Upper lobe of right lung (tissue), 1 donor: ENCODE measurements around the gene SLC51B. TPM values are rescaled to one million over a fixed set of nuclear protein-coding genes. Genes with fewer than 3 reads are reported as not detected.
A peak's percentile ranks its signal among the peaks of the same experiment; 100 is the strongest.

Experiments used
- ATAC-seq: fragments of 200-7000 bp; cut with Tn5 transposase; one replicate; pipeline ENCODE4 v1.9.1; 2020; ENCODE audit warnings: mild to moderate bottlenecking, moderate library complexity
- DNase-seq: peaks from one replicate; pipeline ENCODE4 v3.0.0-alpha.2; 2020
- H3K27ac ChIP-seq: fragments of 200-600 bp; one replicate; pipeline ENCODE4 v1.8.0; 2022
- H3K27me3 ChIP-seq: fragments of 200-600 bp; one replicate; pipeline ENCODE4 v1.8.0; 2022; ENCODE audit warnings: mild to moderate bottlenecking
- H3K36me3 ChIP-seq: fragments of 200-600 bp; one replicate; pipeline ENCODE4 v1.8.0; 2022
- H3K4me1 ChIP-seq: fragments of 200-600 bp; one replicate; pipeline ENCODE4 v1.8.0; 2022
- H3K4me3 ChIP-seq: fragments of 200-600 bp; one replicate; pipeline ENCODE4 v1.8.0; 2022; ENCODE audit warnings: mild to moderate bottlenecking
- H3K9me3 ChIP-seq: fragments of 200-600 bp; one replicate; pipeline ENCODE4 v1.8.0; 2022
- CTCF ChIP-seq: fragments of 200-600 bp; IDR thresholded peaks from one replicate; pipeline ENCODE4 v1.8.0; 2022; ENCODE audit warnings: antibody characterized with exemption
- intact Hi-C: fragments of 100-400 bp; cut with DNase I; formaldehyde crosslinking; loops from one replicate; pipeline ENCODE4 v1.11.0; 2022
- total RNA-seq: library from RNA; stranded (reverse); fragmentation: NEBNext Ultra II Directional; extraction: Animal tissue kit (Norgen Biotek cat#: 25700); gene quantifications from one replicate; pipeline ENCODE4 v1.2.1, GENCODE V29; 2021
- donor health status: DM: no; HTN: yes; CAD: no; lungs with severe emphysema.

Gene SLC51B
- total RNA-seq, 1 donor from 2014 or later, result 3.8 TPM

DNA sequence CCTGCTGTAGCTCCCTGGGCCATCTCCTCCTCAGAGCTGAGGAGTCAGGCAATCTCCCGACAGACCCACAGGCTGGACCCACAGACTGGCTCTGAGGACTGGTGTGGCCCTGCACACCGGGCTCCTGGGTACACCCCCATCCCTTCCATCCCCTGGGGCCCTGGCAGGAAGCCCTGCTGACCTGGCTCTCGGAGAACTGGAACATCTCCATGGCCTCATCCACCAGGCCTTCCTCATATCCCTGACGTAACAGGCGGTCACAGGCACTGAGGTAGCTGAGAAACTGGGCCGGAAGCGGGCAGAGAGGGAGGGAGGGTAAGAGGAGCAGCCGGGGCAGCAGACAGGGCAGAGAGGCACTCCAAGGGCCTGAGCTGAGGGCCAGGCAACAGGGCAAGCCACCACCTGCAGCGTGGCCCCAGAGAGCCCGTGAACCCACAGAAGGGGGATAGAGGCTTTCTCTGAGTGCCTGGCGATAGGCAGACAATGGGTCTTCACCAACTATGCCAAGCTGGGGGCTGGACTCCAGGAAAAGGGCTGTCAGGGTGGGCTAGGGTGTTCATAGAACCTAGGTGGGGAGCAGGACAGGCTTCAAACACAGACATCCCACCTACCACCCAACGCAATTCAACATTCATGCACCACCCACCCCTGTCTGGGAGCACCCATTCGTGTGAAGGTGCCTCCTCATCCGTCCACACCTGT lies 49.3 kb downstream of the SLC51B start:
- H3K4me3 ChIP-seq, result no peak overlapping the region
- intact Hi-C loops, result no loop called here
- no peaks in the 10 kb centered on the region for H3K9me3 ChIP-seq
- H3K36me3 ChIP-seq, result peaks cover 26% of the 10 kb centered on the region
- H3K4me1 ChIP-seq, result no peaks in the 10 kb centered on the region
- ATAC-seq (peak; percentile 43), DNase-seq (no peak)
- no peak for TF ChIP-seq CTCF
- no peaks in the 10 kb centered on the region for H3K27me3 ChIP-seq
- no peak overlapping the region for H3K27ac ChIP-seq

GRCh38 chr15:65095011-65095746 lies 50.0 kb downstream of the SLC51B start:
- no peaks in the 10 kb centered on the region for H3K27me3 ChIP-seq
- intact Hi-C loops, result no loop called here

GRCh38 chr15:65095747-65096104 lies 50.5 kb downstream of the SLC51B start:
- no peak overlapping the region for H3K4me3 ChIP-seq
- ATAC-seq, result no peak
- H3K27me3 ChIP-seq, result no peaks in the 10 kb centered on the region
- no peak for DNase-seq
- H3K9me3 ChIP-seq, result no peaks in the 10 kb centered on the region
- H3K4me1 ChIP-seq, result no peaks in the 10 kb centered on the region
- peaks cover 34% of the 10 kb centered on the region for H3K36me3 ChIP-seq
- TF ChIP-seq CTCF, result no peak
- no peak overlapping the region for H3K27ac ChIP-seq
- intact Hi-C loops, result no loop called here

More at GRCh38 chr15:65095011-65095746, 50.0 kb downstream of the SLC51B start:
- Histone ChIP-seq H3K4me3 (no peak overlapping the region), H3K27ac (no peak overlapping the region), H3K36me3 (peaks cover 31% of the 10 kb centered on the region), H3K9me3 (no peaks in the 10 kb centered on the region), H3K4me1 (no peaks in the 10 kb centered on the region)
- no peak for TF ChIP-seq CTCF
- ATAC-seq (peak; percentile 5), DNase-seq (no peak)

DNA sequence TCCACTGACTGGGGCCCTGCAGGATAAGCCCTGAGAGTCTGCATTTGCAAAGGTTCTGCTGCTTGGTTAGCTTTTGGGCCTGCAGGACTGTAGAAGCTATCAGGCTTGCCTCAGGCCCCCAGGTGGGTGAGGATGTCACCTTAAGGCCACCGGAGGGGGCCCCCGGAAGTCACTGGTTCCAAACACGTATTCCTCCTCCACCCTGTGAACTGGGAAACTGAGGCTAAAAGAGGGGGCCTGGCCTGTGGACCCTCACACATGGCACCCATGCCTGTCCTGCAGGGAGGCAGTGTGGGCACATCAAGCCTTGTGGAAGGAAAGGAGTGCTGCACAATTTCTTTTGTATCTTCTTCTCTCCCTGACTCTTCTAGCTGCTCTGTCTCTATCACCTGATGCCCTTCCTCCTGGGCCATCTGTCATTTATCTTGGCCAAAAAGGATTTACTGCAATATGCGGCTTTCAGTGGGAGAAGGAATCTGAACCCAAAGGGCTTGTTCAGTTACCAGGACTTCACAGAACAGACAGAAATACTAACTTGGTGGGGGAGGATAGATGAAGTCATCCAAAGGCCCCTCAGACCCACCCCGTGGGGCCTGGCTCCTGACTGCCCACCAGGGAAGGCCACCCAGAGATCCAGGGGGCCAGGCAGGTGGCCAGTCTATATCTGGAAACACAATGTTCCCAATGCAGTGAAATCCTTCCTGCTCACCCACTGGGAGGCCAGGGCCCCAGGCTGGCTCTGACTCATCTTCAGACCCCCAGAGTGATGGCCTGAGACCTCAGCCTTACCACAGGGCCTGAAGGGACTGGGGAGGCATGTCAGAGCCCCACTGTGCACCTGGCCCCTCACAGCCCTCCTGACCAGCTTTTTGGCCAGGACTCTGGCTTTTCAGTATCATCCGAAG lies 51.5 kb downstream of the SLC51B start:
- no peak for TF ChIP-seq CTCF
- ATAC-seq (no peak), DNase-seq (no peak)
- Histone ChIP-seq H3K27ac (no peak overlapping the region), H3K9me3 (no peaks in the 10 kb centered on the region), H3K4me1 (no peaks in the 10 kb centered on the region), H3K4me3 (no peak overlapping the region), H3K27me3 (no peaks in the 10 kb centered on the region), H3K36me3 (peaks cover 37% of the 10 kb centered on the region)
- intact Hi-C loops, result no loop called here

DNA sequence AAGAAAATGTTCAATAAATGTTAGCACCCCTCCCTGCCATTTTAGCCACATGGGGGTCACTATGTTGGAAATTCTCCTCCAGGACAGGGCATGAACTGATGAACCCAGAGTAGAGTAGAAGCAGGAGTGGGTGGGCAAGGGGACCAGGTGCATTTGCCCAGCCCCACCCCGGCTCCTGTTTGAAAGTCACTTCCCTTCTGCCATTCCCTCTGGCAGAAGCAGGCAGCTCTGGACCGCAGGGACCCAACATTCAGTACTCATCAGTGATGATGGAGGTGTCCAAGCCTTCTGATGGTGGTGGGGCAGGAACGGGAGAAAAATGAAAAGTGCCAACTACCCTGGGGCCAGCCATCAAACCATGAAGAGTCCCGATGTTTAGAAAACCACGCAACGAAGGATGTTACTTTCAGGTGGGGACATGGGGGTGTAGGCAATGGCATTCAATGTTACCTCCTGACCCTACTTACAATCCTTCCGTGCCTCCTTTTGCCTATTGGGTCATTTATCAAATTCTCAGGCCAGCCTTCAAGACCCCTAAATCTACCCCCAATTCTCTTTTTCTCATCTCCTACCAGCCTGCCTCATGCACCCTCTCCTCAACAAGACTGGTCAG lies 52.6 kb downstream of the SLC51B start:
- no peaks in the 10 kb centered on the region for H3K9me3 ChIP-seq
- no peaks in the 10 kb centered on the region for H3K4me1 ChIP-seq
- intact Hi-C loops, result no loop called here
- peaks cover 37% of the 10 kb centered on the region for H3K36me3 ChIP-seq
- H3K27me3 ChIP-seq, result no peaks in the 10 kb centered on the region
- no peak overlapping the region for H3K27ac ChIP-seq
- no peak for TF ChIP-seq CTCF
- ATAC-seq (no peak), DNase-seq (no peak)
- H3K4me3 ChIP-seq, result no peak overlapping the region
